Thoracic aorta (tissue), 2 donors: ENCODE data around the gene PANK4. TPM values are rescaled to one million over a fixed set of nuclear protein-coding genes. Genes with fewer than 3 reads are reported as not detected.

Experiments used
- ATAC-seq: fragments of 150-250 bp; one replicate; pipeline ENCODE4 v1.8.0; 2017; ENCODE audit warnings: low read depth; ENCODE audit not compliant: insufficient number of reproducible peaks, low FRiP score
- DNase-seq: peaks from one replicate; pipeline ENCODE4 v3.0.0-alpha.2; 2020; ENCODE audit warnings: low spot score
- H3K27ac ChIP-seq, 2 donors: fragments of 200-600 bp; sonication (generic); 1 replicate in 1 of 2; 2 replicates in 1 of 2; pipeline ENCODE4 v1.5.1; 2016; ENCODE audit warnings: mild to moderate bottlenecking in 2 of 2, moderate library complexity in 2 of 2
- H3K27me3 ChIP-seq: fragments of 200-600 bp; sonication (generic); replicated peaks from 2 replicates; pipeline ENCODE4 v1.6.0; 2016; ENCODE audit warnings: mild to moderate bottlenecking; ENCODE audit not compliant: insufficient read depth
- H3K36me3 ChIP-seq: fragments of 200-600 bp; sonication (generic); one replicate; pipeline ENCODE4 v1.5.1; 2016
- H3K4me1 ChIP-seq, 2 donors: fragments of 200-600 bp; sonication (generic); 1 replicate in 1 of 2; 2 replicates in 1 of 2; pipeline versions ENCODE4 v1.5.1 to v1.6.0; 2016; ENCODE audit warnings: low read depth in 2 of 2, mild to moderate bottlenecking in 1 of 2; ENCODE audit not compliant: control insufficient read depth in 1 of 2
- H3K4me3 ChIP-seq: fragments of 200-600 bp; sonication (generic); 2 replicates; pipeline ENCODE4 v1.5.1; 2016; ENCODE audit warnings: mild to moderate bottlenecking
- H3K9me3 ChIP-seq: fragments of 200-600 bp; sonication (generic); 2 replicates; pipeline ENCODE4 v1.5.1; 2016
- total RNA-seq, 2 donors: library from RNA; depleted of rRNA; stranded (reverse); fragments of >200 nt; gene quantifications; one replicate each; pipeline versions ENCODE4 v1.1.0 to v1.2.3, GENCODE V29; 2016
- TF ChIP-seq, protein P1 (sequence below): fragments of 200-600 bp; sonication (generic); IDR thresholded peaks from one replicate; pipeline ENCODE4 v1.5.1; 2019; ENCODE audit warnings: antibody characterized with exemption

PANK4 gene
- total RNA-seq, 2 donors from 2014 or later = 27.1 to 32.0 TPM

DNA sequence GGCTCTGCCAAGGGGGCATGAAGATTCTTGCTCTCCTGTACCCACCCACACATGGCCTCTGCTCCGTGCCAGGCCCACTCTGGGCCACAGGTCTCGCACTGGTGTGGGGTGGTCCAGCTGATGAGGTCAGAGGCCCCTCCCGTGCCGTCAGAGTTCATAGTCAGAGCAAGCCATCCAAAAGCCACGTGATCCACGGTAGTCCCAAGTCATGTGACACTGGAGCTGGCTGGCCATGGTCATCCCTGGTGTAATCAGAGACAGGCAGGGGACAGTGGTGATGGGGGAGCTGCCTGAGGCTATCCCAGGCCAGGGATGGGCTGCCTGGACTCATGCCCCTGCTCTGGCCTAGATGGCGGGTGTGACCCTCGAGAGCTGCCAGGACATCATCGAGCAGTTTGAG is 39.8 kb downstream of the PANK4 start:
- no peak for DNase-seq
- Histone ChIP-seq H3K9me3 (peaks cover 10% of the 10 kb centered on the region), H3K4me3 (no peak overlapping the region), H3K27me3 (no peaks in the 10 kb centered on the region), H3K27ac (no peak overlapping the region), H3K36me3 (no peaks in the 10 kb centered on the region), H3K4me1 (no peaks in the 10 kb centered on the region)
- no peak for ATAC-seq
- TF ChIP-seq, protein P1, sequence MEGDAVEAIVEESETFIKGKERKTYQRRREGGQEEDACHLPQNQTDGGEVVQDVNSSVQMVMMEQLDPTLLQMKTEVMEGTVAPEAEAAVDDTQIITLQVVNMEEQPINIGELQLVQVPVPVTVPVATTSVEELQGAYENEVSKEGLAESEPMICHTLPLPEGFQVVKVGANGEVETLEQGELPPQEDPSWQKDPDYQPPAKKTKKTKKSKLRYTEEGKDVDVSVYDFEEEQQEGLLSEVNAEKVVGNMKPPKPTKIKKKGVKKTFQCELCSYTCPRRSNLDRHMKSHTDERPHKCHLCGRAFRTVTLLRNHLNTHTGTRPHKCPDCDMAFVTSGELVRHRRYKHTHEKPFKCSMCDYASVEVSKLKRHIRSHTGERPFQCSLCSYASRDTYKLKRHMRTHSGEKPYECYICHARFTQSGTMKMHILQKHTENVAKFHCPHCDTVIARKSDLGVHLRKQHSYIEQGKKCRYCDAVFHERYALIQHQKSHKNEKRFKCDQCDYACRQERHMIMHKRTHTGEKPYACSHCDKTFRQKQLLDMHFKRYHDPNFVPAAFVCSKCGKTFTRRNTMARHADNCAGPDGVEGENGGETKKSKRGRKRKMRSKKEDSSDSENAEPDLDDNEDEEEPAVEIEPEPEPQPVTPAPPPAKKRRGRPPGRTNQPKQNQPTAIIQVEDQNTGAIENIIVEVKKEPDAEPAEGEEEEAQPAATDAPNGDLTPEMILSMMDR = no peak

DNA sequence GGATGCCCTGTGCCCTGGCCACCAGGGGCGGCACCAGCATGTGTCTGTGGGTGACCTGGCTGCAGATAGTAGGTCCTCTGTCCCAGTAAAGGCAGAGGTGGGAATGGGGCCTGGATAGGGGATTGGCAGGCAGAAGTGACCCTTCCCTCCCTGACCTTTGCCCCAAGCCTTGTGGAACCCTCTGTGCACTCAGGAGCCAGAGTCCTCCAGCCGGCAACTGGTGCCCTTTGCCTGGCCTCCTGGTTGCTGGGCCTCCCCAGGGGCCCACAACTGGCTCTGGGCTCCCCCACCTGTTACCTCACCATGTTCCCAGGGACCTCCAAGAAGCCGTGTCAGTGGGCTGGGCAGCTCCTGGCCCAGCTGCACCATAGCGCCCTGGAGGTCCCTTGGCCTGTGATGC is 40.4 kb downstream of the PANK4 start:
- DNase-seq = no peak
- peaks cover 10% of the 10 kb centered on the region for H3K9me3 ChIP-seq

GRCh38 chr1:2483970-2484369 is 42.4 kb downstream of the PANK4 start:
- ATAC-seq (no peak), DNase-seq (no peak)
- Histone ChIP-seq H3K4me3 (no peak overlapping the region), H3K9me3 (peaks cover 9% of the 10 kb centered on the region), H3K27ac (no peak overlapping the region), H3K4me1 (no peaks in the 10 kb centered on the region), H3K27me3 (no peaks in the 10 kb centered on the region), H3K36me3 (no peaks in the 10 kb centered on the region)
- TF ChIP-seq, protein P1 = no peak

More for the DNA sequence above, 40.4 kb downstream of the PANK4 start:
- no peaks in the 10 kb centered on the region for H3K27me3 ChIP-seq
- H3K27ac ChIP-seq = no peak overlapping the region
- TF ChIP-seq, protein P1 = no peak
- no peak overlapping the region for H3K4me3 ChIP-seq
- no peaks in the 10 kb centered on the region for H3K4me1 ChIP-seq
- H3K36me3 ChIP-seq = no peaks in the 10 kb centered on the region
- ATAC-seq = no peak

GRCh38 chr1:2483026-2483425 is 43.4 kb downstream of the PANK4 start:
- Histone ChIP-seq H3K4me1 (no peaks in the 10 kb centered on the region), H3K27me3 (no peaks in the 10 kb centered on the region), H3K9me3 (peaks cover 1% of the 10 kb centered on the region), H3K36me3 (no peaks in the 10 kb centered on the region), H3K27ac (no peak overlapping the region), H3K4me3 (no peak overlapping the region)
- TF ChIP-seq, protein P1 = no peak
- ATAC-seq (no peak), DNase-seq (no peak)

- ATAC-seq = no peak
- H3K36me3 ChIP-seq = no peaks in the 10 kb centered on the region
- H3K27me3 ChIP-seq = no peaks in the 10 kb centered on the region
- H3K27ac ChIP-seq = no peak overlapping the region
- no peak for DNase-seq
- no peaks in the 10 kb centered on the region for H3K4me1 ChIP-seq
- TF ChIP-seq, protein P1 = no peak
- H3K4me3 ChIP-seq = no peak overlapping the region
- H3K9me3 ChIP-seq = no peaks in the 10 kb centered on the region
These were observed 43.8 kb downstream of the PANK4 start for GRCh38 chr1:2482588-2482987.
